Measurements from ENCODE around the gene AGBL4. TPM values are rescaled to one million over a fixed set of nuclear protein-coding genes. Genes with fewer than 3 reads are reported as not detected.

AGBL4 gene
- total and polyA plus RNA-seq, 10 donors = 0.05 to 1.8 (median 0.32) TPM; not detected in 1

- WGBS, 5 donors = 46 to 85% (median 62%) methylated on average over 1 of the region's 1 CpG
- Histone ChIP-seq H3K4me1 (no peaks in the 10 kb centered on the region), H3K36me3 (no peaks in the 10 kb centered on the region), H3K27ac (no peak overlapping the region), H3K9me3 (no peaks in the 10 kb centered on the region), H3K4me3 (no peak overlapping the region), H3K27me3 (replicated peaks in 1 of 7) (no peaks in the 10 kb centered on the region)
- intact Hi-C loops (cut with DNase I; ENCODE audit: low total_unique reads) = no loop called here
- no peak for TF ChIP-seq POLR2AphosphoS5 (IDR thresholded peaks at IDR 0.05)
- TF ChIP-seq POLR2A (IDR thresholded peaks at IDR 0.05) = no peak
- no peak for TF ChIP-seq CTCF (IDR thresholded peaks at IDR 0.05 in 8 of 11, conservative IDR thresholded peaks at IDR 0.05 in 3 of 11)
- no peak for DNase-seq
Measured at GRCh38 chr1:48948562-48948961, 1075.2 kb downstream of the AGBL4 start.

DNA sequence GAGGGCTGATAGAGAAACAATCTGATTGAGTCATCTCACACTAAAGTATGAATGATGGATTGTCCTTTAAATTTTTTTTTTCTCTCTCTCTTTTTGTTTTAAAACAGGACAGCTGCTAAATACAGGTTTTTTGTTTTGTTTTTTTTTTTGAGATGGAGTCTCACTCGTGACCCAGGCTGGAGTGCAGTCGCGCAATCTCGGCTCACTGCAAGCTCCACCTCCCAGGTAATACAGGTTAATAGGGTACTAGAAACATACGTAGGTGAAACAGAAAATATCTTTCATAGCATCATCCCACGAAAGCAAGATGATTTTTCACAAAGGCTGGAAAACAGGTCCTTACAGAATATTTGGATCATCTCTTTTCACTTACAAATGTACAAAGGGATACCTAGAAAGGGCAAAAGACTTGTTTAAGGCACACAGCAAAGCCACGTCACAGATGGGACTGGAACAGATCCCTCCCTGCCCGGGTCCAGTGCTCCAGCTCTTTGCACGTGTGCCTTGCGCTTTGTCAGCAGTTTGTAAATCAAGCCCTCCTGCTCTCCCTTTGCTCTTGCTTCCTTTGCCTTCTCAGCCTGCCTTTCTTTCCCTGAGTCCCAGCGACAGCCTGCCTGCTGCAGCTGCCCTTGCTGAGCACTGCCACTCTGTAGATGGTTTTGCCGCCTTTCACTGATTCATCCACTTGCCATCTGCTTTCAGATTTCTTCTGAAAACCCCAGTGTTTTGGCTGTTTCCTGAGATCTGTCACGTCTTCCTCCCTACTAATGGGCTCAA lies 1075.8 kb downstream of the AGBL4 start:
- 53 to 63% (median 57%) methylated on average over 13 of the region's 13 CpGs for whole genome bisulfite sequencing, 5 donors

DNA sequence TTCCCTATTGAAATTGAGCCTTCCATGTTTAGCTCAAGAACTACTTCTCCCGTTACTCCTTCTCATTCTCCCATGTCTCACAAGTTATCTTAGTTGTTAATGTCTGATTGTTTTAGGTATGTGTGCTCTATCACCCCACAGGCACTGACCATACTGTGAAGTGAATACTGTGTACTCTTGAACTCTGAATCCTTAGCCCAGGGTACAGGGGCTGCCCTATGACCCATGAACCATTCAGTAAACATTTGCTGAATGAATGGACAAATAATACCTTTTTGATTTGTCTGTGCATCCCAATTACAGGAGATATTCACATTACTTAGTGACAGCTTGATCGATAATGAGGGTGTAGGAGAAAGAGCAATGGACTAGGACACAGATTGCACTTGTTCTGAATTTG lies 1077.7 kb downstream of the AGBL4 start:
- Histone ChIP-seq H3K27me3 (replicated peaks in 1 of 7) (no peaks in the 10 kb centered on the region), H3K27ac (no peak overlapping the region), H3K4me3 (no peak overlapping the region), H3K9me3 (no peaks in the 10 kb centered on the region), H3K4me1 (no peaks in the 10 kb centered on the region), H3K36me3 (no peaks in the 10 kb centered on the region)
- DNase-seq = no peak
- TF ChIP-seq POLR2AphosphoS5 (IDR thresholded peaks at IDR 0.05) = no peak
- no peak for TF ChIP-seq CTCF (IDR thresholded peaks at IDR 0.05 in 8 of 11, conservative IDR thresholded peaks at IDR 0.05 in 3 of 11)
- no peak for TF ChIP-seq POLR2A (IDR thresholded peaks at IDR 0.05)
- intact Hi-C loops (cut with DNase I; ENCODE audit: low total_unique reads) = no loop called here
- WGBS, 5 donors = 87 to 97% (median 93%) methylated on average over 2 of the region's 2 CpGs

More for the DNA sequence above, 1075.8 kb downstream of the AGBL4 start:
- Histone ChIP-seq H3K27ac (no peak overlapping the region), H3K4me1 (no peaks in the 10 kb centered on the region), H3K4me3 (no peak overlapping the region), H3K36me3 (no peaks in the 10 kb centered on the region), H3K27me3 (replicated peaks in 1 of 7) (no peaks in the 10 kb centered on the region), H3K9me3 (no peaks in the 10 kb centered on the region)
- no peak for DNase-seq
- intact Hi-C loops (cut with DNase I; ENCODE audit: low total_unique reads) = no loop called here
- TF ChIP-seq POLR2AphosphoS5 (IDR thresholded peaks at IDR 0.05) (no peak), POLR2A (IDR thresholded peaks at IDR 0.05) (no peak), CTCF (IDR thresholded peaks at IDR 0.05 in 8 of 11, conservative IDR thresholded peaks at IDR 0.05 in 3 of 11) (no peak)

DNA sequence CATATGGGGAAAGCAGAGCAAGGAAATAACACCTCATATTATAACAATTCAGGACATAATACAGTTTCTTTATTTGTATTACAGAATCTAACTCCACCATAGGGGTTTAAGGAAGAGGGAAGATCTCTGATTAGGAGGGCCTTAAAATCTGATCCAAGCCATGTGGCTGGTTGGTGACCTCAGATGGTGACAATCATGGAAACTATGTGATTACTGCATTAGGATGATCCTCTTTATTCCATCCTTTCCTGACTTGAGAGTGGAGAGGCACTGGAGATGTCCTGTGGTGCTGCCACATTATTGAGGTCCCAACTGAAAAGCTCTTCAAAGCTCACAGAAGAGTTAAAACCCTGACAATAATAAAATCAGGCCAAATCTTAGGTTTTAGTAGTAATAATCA lies 1078.9 kb downstream of the AGBL4 start:
- Histone ChIP-seq H3K27ac (no peak overlapping the region), H3K36me3 (no peaks in the 10 kb centered on the region), H3K9me3 (no peaks in the 10 kb centered on the region), H3K4me1 (no peaks in the 10 kb centered on the region), H3K27me3 (replicated peaks in 1 of 7) (no peaks in the 10 kb centered on the region), H3K4me3 (no peak overlapping the region)
- intact Hi-C loops (cut with DNase I; ENCODE audit: low total_unique reads) = no loop called here
- TF ChIP-seq CTCF (IDR thresholded peaks at IDR 0.05 in 8 of 11, conservative IDR thresholded peaks at IDR 0.05 in 3 of 11) (no peak), POLR2AphosphoS5 (IDR thresholded peaks at IDR 0.05) (no peak), POLR2A (IDR thresholded peaks at IDR 0.05) (no peak)
- DNase-seq = no peak
